ENCODE measurements around the gene CHRNA1. TPM values are rescaled to one million over a fixed set of nuclear protein-coding genes. Genes with fewer than 3 reads are reported as not detected.

The CHRNA1 gene
- total RNA-seq, 1 experiment from 2014 or later = not detected

DNA sequence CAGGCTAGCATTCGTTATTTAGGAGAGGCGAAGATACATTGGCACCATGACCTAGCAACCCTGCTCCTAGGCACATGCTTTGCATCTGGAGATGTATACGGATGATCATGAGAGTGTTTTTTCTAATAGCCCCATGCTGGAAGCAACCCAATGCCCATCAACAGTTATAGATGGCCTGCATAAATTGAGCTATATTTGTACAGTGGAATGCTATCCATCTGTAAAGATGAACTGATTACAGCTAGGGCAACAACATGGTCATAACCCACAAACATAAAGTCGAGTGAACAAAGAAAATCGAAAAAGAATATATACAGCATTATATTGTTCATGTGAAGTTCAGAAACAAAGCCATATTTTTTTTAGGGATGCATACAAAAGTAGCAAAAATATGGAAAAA lies 20.6 kb upstream of the CHRNA1 start (continued):
- TF ChIP-seq SP1 (IDR thresholded peaks at IDR 0.05; ENCODE audit: low read depth) (no peak), CTCF (IDR thresholded peaks at IDR 0.05 in 2 of 3, conservative IDR thresholded peaks at IDR 0.05 in 1 of 3; ENCODE audit: borderline replicate concordance in 1 of 3, insufficient read depth in 1 of 3, low read depth in 2 of 3, low read length in 2 of 3) (no peak), EZH2 (IDR thresholded peaks at IDR 0.05) (no peak), TCF7L2 (IDR thresholded peaks at IDR 0.05; ENCODE audit: borderline replicate concordance, extremely low read depth, insufficient read depth, insufficient read length) (no peak)

- Histone ChIP-seq H3K79me2 (ENCODE audit: insufficient read depth, low read length) (no peaks in the 10 kb centered on the region), H3K4me2 (ENCODE audit: low read length) (no peak overlapping the region), H4K20me1 (ENCODE audit: insufficient read depth) (no peaks in the 10 kb centered on the region), H3K36me3 (ENCODE audit: control insufficient read depth in 1 of 2, insufficient read depth in 2 of 2, low read length in 2 of 2) (no peaks in the 10 kb centered on the region), H3K4me3 (replicated peaks in 1 of 2; ENCODE audit: low read depth in 1 of 2, low read length in 2 of 2) (no peak overlapping the region), H3K4me1 (ENCODE audit: control insufficient read depth in 1 of 2, insufficient read depth in 2 of 2, low read length in 2 of 2) (peaks cover 10 to 14% of the 10 kb centered on the region in 2 experiments; a peak in 3 of 4 replicates), H3K9ac (ENCODE audit: low read length) (no peak overlapping the region), H3K9me3 (ENCODE audit: control insufficient read depth in 1 of 2, insufficient read depth in 1 of 2, low read depth in 1 of 2, low read length in 2 of 2) (no peaks in the 10 kb centered on the region), H3K9me2 (ENCODE audit: insufficient read depth) (no peaks in the 10 kb centered on the region), H3K27ac (ENCODE audit: low read depth, low read length) (no peak overlapping the region), H3K27me3 (ENCODE audit: insufficient read depth, low read length) (no peaks in the 10 kb centered on the region), H2AFZ (ENCODE audit: low read depth, low read length, poor library complexity, severe bottlenecking) (no peak overlapping the region)
- no TSS peak for BruUV-seq (replicated peaks)
- no peak for DNase-seq (ENCODE audit: low read depth, low spot score)
- POLR2A ChIA-PET = no interaction called here
- intact Hi-C loops (cut with micrococcal nuclease) = no loop called here
- RAD21 ChIA-PET (ENCODE audit: low non-redundant PET in 1 of 2, low total read pairs in 2 of 2, uncharacterized antibody in 2 of 2, unreplicated experiment in 2 of 2) = no interaction called here
- ATAC-seq = no peak
- CTCF ChIA-PET = no interaction called here
- TF ChIP-seq SP1 (IDR thresholded peaks at IDR 0.05; ENCODE audit: low read depth) (no peak), SRF (IDR thresholded peaks at IDR 0.05; ENCODE audit: low read depth) (no peak), EZH2 (IDR thresholded peaks at IDR 0.05) (no peak), JUND (IDR thresholded peaks at IDR 0.05) (no peak), POLR2AphosphoS5 (IDR thresholded peaks at IDR 0.05; ENCODE audit: low read depth, low read length) (no peak), REST (IDR thresholded peaks at IDR 0.05; ENCODE audit: low read depth) (no peak), CBX3 (IDR thresholded peaks at IDR 0.05; ENCODE audit: low read depth) (no peak), CTCF (IDR thresholded peaks at IDR 0.05 in 2 of 3, conservative IDR thresholded peaks at IDR 0.05 in 1 of 3; ENCODE audit: borderline replicate concordance in 1 of 3, insufficient read depth in 1 of 3, low read depth in 2 of 3, low read length in 2 of 3) (no peak), SIN3A (IDR thresholded peaks at IDR 0.05; ENCODE audit: low read depth) (no peak), ZNF274 (IDR thresholded peaks at IDR 0.05; ENCODE audit: low read depth, low read length) (no peak), EGR1 (IDR thresholded peaks at IDR 0.05; ENCODE audit: low read depth) (no peak), FOSL1 (IDR thresholded peaks at IDR 0.05; ENCODE audit: low read depth) (no peak), ZFX (IDR thresholded peaks at IDR 0.05) (no peak)
- TF ChIP-seq, protein P1, sequence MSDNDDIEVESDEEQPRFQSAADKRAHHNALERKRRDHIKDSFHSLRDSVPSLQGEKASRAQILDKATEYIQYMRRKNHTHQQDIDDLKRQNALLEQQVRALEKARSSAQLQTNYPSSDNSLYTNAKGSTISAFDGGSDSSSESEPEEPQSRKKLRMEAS (IDR thresholded peaks at IDR 0.05) = no peak
Observed at GRCh38 chr2:174784316-174784715, 20.0 kb upstream of the CHRNA1 start.
